ENCODE measurements around the gene CPSF2. TPM values are rescaled to one million over a fixed set of nuclear protein-coding genes. Genes with fewer than 3 reads are reported as not detected.

CPSF2 gene
- total and polyA plus RNA-seq, 2 of the 13 experiments (the other 11 are each of a cell fraction or from before 2014, with no cell fraction given), result 14.3 to 67.9 TPM

DNA sequence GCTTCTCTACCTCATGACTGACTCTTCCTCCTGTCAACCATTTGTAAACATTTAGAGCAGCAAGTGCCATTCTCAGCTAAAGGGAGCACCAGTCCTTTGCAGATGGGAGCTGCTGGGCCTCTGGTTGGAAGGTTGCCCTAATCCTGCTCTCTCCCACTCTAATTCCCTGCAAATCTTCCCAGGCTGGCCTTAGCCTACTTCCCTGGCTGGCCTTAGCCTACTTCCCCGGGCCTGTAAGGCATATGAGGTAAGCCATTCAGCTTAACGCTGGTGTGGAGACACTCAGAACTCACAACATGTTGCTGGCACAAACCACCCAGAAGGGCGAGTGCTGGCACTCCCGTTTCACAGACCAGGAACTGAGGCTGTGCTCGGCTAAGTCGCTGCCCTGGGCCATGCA is 69.0 kb downstream of the CPSF2 start (continued):
- TF ChIP-seq, protein P1, sequence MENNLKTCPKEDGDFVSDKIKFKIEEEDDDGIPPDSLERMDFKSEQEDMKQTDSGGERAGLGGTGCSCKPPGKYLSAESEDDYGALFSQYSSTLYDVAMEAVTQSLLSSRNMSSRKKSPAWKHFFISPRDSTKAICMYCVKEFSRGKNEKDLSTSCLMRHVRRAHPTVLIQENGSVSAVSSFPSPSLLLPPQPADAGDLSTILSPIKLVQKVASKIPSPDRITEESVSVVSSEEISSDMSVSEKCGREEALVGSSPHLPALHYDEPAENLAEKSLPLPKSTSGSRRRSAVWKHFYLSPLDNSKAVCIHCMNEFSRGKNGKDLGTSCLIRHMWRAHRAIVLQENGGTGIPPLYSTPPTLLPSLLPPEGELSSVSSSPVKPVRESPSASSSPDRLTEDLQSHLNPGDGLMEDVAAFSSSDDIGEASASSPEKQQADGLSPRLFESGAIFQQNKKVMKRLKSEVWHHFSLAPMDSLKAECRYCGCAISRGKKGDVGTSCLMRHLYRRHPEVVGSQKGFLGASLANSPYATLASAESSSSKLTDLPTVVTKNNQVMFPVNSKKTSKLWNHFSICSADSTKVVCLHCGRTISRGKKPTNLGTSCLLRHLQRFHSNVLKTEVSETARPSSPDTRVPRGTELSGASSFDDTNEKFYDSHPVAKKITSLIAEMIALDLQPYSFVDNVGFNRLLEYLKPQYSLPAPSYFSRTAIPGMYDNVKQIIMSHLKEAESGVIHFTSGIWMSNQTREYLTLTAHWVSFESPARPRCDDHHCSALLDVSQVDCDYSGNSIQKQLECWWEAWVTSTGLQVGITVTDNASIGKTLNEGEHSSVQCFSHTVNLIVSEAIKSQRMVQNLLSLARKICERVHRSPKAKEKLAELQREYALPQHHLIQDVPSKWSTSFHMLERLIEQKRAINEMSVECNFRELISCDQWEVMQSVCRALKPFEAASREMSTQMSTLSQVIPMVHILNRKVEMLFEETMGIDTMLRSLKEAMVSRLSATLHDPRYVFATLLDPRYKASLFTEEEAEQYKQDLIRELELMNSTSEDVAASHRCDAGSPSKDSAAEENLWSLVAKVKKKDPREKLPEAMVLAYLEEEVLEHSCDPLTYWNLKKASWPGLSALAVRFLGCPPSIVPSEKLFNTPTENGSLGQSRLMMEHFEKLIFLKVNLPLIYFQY (CRISPR knock-in tag; IDR thresholded peaks at IDR 0.05; ENCODE audit: borderline replicate concordance), result no peak
- TF ChIP-seq ZNF660 (CRISPR knock-in tag; IDR thresholded peaks at IDR 0.05; ENCODE audit: borderline replicate concordance, low read depth) (no peak), TAF1 (CRISPR knock-in tag; IDR thresholded peaks at IDR 0.05) (no peak)

DNA sequence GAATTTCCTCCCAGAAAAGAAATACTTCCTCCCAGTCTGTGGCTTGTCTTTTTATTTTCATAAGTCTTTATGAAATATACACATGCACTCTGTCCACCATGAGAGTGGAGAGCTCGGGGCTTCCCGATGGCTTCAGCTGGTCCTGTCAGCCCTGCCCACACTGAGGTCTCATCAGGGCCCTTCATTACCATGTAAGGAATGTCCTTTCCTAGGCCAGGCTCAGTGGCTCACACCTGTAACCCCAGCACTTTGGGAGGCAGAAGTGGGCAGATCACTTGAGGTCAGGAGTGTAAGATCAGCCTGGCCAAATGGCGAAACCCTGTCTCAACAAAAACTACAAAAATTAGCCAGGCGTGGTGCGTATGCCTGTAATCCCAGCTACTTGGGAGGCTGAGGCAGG is 77.0 kb downstream of the CPSF2 start:
- no peak for TF ChIP-seq NFRKB (IDR thresholded peaks at IDR 0.05)
- TF ChIP-seq, protein P2, sequence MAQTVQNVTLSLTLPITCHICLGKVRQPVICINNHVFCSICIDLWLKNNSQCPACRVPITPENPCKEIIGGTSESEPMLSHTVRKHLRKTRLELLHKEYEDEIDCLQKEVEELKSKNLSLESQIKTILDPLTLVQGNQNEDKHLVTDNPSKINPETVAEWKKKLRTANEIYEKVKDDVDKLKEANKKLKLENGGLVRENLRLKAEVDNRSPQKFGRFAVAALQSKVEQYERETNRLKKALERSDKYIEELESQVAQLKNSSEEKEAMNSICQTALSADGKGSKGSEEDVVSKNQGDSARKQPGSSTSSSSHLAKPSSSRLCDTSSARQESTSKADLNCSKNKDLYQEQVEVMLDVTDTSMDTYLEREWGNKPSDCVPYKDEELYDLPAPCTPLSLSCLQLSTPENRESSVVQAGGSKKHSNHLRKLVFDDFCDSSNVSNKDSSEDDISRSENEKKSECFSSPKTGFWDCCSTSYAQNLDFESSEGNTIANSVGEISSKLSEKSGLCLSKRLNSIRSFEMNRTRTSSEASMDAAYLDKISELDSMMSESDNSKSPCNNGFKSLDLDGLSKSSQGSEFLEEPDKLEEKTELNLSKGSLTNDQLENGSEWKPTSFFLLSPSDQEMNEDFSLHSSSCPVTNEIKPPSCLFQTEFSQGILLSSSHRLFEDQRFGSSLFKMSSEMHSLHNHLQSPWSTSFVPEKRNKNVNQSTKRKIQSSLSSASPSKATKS (CRISPR knock-in tag; IDR thresholded peaks at IDR 0.05), result no peak
- TF ChIP-seq THYN1 (CRISPR knock-in tag; IDR thresholded peaks at IDR 0.05; ENCODE audit: borderline replicate concordance, low read depth), result no peak
- TF ChIP-seq, protein P3, sequence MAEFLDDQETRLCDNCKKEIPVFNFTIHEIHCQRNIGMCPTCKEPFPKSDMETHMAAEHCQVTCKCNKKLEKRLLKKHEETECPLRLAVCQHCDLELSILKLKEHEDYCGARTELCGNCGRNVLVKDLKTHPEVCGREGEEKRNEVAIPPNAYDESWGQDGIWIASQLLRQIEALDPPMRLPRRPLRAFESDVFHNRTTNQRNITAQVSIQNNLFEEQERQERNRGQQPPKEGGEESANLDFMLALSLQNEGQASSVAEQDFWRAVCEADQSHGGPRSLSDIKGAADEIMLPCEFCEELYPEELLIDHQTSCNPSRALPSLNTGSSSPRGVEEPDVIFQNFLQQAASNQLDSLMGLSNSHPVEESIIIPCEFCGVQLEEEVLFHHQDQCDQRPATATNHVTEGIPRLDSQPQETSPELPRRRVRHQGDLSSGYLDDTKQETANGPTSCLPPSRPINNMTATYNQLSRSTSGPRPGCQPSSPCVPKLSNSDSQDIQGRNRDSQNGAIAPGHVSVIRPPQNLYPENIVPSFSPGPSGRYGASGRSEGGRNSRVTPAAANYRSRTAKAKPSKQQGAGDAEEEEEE (CRISPR knock-in tag; IDR thresholded peaks at IDR 0.05; ENCODE audit: borderline replicate concordance), result no peak
- TF ChIP-seq, protein P4, sequence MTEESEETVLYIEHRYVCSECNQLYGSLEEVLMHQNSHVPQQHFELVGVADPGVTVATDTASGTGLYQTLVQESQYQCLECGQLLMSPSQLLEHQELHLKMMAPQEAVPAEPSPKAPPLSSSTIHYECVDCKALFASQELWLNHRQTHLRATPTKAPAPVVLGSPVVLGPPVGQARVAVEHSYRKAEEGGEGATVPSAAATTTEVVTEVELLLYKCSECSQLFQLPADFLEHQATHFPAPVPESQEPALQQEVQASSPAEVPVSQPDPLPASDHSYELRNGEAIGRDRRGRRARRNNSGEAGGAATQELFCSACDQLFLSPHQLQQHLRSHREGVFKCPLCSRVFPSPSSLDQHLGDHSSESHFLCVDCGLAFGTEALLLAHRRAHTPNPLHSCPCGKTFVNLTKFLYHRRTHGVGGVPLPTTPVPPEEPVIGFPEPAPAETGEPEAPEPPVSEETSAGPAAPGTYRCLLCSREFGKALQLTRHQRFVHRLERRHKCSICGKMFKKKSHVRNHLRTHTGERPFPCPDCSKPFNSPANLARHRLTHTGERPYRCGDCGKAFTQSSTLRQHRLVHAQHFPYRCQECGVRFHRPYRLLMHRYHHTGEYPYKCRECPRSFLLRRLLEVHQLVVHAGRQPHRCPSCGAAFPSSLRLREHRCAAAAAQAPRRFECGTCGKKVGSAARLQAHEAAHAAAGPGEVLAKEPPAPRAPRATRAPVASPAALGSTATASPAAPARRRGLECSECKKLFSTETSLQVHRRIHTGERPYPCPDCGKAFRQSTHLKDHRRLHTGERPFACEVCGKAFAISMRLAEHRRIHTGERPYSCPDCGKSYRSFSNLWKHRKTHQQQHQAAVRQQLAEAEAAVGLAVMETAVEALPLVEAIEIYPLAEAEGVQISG (CRISPR knock-in tag; IDR thresholded peaks at IDR 0.05), result no peak
- TF ChIP-seq, protein P5, sequence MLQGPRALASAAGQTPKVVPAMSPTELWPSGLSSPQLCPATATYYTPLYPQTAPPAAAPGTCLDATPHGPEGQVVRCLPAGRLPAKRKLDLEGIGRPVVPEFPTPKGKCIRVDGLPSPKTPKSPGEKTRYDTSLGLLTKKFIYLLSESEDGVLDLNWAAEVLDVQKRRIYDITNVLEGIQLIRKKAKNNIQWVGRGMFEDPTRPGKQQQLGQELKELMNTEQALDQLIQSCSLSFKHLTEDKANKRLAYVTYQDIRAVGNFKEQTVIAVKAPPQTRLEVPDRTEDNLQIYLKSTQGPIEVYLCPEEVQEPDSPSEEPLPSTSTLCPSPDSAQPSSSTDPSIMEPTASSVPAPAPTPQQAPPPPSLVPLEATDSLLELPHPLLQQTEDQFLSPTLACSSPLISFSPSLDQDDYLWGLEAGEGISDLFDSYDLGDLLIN (CRISPR knock-in tag; IDR thresholded peaks at IDR 0.05; ENCODE audit: borderline replicate concordance), result no peak
- TF ChIP-seq ZNF607 (CRISPR knock-in tag; IDR thresholded peaks at IDR 0.05; ENCODE audit: borderline replicate concordance), result no peak
- no peak for TF ChIP-seq EZH2 (conservative IDR thresholded peaks at IDR 0.05; ENCODE audit: low read depth, low read length)
- FAIRE-seq (no peak), DNase-seq (ENCODE audit: low spot score) (no peak), ATAC-seq (no peak)
- CTCF ChIA-PET (ENCODE audit: low intra/inter-chr PET ratio, low total read pairs), result no interaction called here
- Histone ChIP-seq H4K20me1 (ENCODE audit: insufficient read depth, low read length) (no peaks in the 10 kb centered on the region), H3K4me2 (ENCODE audit: low read depth, low read length) (no peak overlapping the region), H3K9ac (ENCODE audit: insufficient read depth, low read depth, low read length) (no peak overlapping the region), H3K79me2 (ENCODE audit: insufficient read depth, low read length) (no peaks in the 10 kb centered on the region), H3K27ac (ENCODE audit: extremely low read length, insufficient read depth, low read length) (no peak overlapping the region), H3K36me3 (replicated peaks in 1 of 2; ENCODE audit: control insufficient read depth in 1 of 2, insufficient read depth in 2 of 2, low read length in 2 of 2) (no peaks in the 10 kb centered on the region), H3K9me3 (ENCODE audit: low read length) (no peaks in the 10 kb centered on the region), H2AFZ (ENCODE audit: low read length) (no peak overlapping the region), H3K4me1 (ENCODE audit: insufficient read depth, low read length) (no peaks in the 10 kb centered on the region), H3K27me3 (ENCODE audit: control insufficient read depth in 1 of 2, insufficient read depth in 2 of 2, low read length in 2 of 2) (peaks cover 0 to 8% of the 10 kb centered on the region in 2 experiments; a peak in 2 of 5 replicates), H3K4me3 (replicated peaks in 1 of 3; ENCODE audit: insufficient read depth in 1 of 3, low read depth in 2 of 3, low read length in 3 of 3) (no peak overlapping the region)
- no TSS peak for BruUV-seq (replicated peaks)
- intact Hi-C loops (cut with micrococcal nuclease; ENCODE audit: unreplicated experiment) (no loop called here), in situ Hi-C loops (cut with HindIII; ENCODE audit: extremely low pct_ligation_motif_present, low pct_unique_long_range_greater_than_20kb) (no loop called here)
- POLR2A ChIA-PET, result no interaction called here
- WGBS (ENCODE audit: low lambda C conversion rate), result 48% methylated on average over 5 of the region's 5 CpGs
